GM12874 (cell line): ENCODE data around the gene ROR1.

Source experiments
- TF ChIP-seq, protein P1 (sequence below): IDR thresholded peaks from 2 replicates; pipeline ENCODE4 v1.5.1; 2011; ENCODE audit warnings: low read depth, mild to moderate bottlenecking, control low read depth, low read length, moderate library complexity; ENCODE audit not compliant: insufficient read depth

The ROR1 gene

DNA sequence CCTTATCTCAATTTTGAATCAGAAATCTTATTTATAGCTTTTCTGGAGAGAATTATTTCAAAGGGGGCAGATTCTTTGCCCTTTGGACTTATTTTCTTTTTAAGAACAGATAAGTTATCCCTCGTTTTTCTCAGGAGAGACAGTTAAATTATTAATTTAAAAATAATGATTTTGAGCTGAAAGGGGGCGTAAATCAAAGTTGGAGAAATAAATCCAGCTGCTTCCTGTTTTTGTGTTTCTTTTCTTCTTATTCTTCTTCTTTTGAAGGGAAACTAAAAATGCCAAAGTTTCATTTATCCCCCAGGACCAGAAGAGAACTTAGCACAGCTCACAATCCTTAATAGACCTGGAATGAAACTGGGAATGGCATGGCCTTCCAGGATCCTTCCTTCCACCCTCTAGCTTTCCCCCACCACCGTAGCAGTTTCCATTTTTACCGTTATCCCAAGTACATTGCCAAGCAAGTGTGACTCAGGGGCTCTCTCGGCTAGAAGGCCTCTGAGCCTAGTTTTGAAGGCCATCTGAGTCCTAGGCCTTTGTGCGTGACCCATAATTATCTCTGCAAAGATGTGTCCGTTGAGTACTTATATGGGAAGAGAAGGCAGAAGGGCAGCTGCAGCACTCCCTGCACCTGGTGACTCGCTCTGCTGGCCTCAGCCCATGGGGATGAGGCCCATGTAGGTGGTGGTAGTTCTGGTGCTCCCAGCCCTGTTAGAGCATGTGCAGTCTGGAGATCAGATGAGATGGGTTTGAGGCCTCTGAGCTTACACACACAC is 181.7 kb downstream of the ROR1 start:
- TF ChIP-seq, protein P1, sequence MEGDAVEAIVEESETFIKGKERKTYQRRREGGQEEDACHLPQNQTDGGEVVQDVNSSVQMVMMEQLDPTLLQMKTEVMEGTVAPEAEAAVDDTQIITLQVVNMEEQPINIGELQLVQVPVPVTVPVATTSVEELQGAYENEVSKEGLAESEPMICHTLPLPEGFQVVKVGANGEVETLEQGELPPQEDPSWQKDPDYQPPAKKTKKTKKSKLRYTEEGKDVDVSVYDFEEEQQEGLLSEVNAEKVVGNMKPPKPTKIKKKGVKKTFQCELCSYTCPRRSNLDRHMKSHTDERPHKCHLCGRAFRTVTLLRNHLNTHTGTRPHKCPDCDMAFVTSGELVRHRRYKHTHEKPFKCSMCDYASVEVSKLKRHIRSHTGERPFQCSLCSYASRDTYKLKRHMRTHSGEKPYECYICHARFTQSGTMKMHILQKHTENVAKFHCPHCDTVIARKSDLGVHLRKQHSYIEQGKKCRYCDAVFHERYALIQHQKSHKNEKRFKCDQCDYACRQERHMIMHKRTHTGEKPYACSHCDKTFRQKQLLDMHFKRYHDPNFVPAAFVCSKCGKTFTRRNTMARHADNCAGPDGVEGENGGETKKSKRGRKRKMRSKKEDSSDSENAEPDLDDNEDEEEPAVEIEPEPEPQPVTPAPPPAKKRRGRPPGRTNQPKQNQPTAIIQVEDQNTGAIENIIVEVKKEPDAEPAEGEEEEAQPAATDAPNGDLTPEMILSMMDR, result no peak

- TF ChIP-seq, protein P1, result no peak
Measured at GRCh38 chr1:63958556-63958955, 184.7 kb downstream of the ROR1 start.

DNA sequence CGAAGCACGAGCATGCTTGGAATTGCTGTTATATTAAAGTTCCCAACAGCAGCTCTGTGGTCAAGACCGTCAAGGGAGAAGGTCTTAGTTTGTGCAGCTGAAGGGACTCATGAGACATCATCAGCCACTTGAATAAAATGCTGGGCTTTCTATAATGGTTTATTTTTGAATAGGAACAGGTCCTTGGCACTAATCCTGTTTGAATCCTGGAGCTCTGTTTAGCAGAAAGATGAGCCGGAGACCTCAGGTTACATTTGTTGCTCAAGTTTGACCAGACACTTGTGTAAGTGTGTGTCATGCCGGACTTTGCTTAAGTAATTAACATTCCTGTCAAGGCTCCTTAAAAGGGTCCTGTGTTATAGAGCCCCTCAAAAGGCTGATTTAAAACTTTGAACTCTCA is 186.5 kb downstream of the ROR1 start:
- TF ChIP-seq, protein P1, result no peak

DNA sequence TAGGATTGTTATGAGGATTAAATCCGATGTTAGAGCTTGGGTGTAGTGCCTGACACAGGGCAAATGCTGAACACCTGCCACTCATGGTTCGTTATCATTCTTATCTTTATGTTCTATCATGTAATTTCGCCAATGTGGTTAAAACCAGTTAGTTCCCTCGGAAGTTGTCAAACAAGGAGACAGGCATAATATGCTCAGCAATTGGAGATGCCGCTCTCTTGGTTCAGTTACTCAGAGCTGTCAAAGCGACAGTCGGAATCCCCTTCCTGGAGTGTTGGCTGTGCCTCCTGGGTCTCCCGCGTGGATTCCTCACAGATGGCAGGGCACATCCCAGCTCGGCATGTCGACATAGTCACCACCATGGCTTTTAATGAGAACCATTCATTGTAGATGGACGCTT is 192.2 kb downstream of the ROR1 start:
- TF ChIP-seq, protein P1, result no peak

- TF ChIP-seq, protein P1, result no peak
Measured at GRCh38 chr1:63967901-63968300, 194.1 kb downstream of the ROR1 start.

GRCh38 chr1:63968663-63969440 is 195.0 kb downstream of the ROR1 start:
- TF ChIP-seq, protein P1, result no peak

DNA sequence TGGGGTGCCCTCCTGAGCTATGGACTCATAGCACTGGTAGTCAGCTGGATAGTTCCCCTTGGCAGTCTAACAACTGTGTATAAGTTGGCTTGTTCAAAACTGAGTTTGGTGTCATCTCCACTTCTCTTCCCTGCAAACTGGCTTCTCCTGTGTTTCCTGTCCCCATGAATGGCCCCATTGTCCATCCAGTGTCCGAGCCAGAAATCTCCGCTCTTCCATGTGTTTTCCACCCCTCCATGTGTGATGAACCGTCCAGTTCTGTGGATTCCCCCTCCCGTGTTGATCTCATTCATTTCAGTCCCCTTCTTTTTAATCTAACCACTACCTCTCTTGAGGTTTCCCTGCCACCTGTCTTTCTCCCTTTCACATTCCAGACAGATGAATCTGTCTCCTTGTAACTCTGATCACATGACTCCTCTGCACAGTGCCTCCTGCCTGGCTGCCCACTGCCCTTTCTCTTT is 195.7 kb downstream of the ROR1 start:
- TF ChIP-seq, protein P1, result no peak
